K562 (cell line): ENCODE measurements around the gene PTGER3. TPM values are rescaled to one million over a fixed set of nuclear protein-coding genes. Genes with fewer than 3 reads are reported as not detected.
A peak's percentile ranks its signal among the peaks of the same experiment; 100 is the strongest.

Experiments
- ARID3A ChIP-seq: IDR thresholded peaks from 2 replicates; pipeline ENCODE4 v1.6.1; 2012; ENCODE audit warnings: low read depth, low read length, improper control_type of control experiment, borderline replicate concordance
- CBFA2T3 ChIP-seq: fragments of 450-650 bp; IDR thresholded peaks from 2 replicates; pipeline ENCODE4 v1.6.1; 2017
- CREM ChIP-seq: IDR thresholded peaks from 2 replicates; pipeline ENCODE4 v1.6.1; 2014; ENCODE audit warnings: antibody characterized with exemption, low read depth
- HDAC3 ChIP-seq: fragments of 450-650 bp; IDR thresholded peaks from 2 replicates; pipeline ENCODE4 v1.6.1; 2018; ENCODE audit warnings: borderline replicate concordance, mild to moderate bottlenecking, moderate library complexity; ENCODE audit not compliant: partially characterized antibody
- HNRNPH1 ChIP-seq: fragments of 200-400 bp; formaldehyde crosslinking; optimal IDR thresholded peaks from 2 replicates; pipeline ENCODE3; 2017; ENCODE audit warnings: low read depth, mild to moderate bottlenecking, low read length, moderate library complexity
- KAT8 ChIP-seq: fragments of 450-650 bp; IDR thresholded peaks from 2 replicates; pipeline ENCODE4 v1.6.1; 2016; ENCODE audit warnings: low read depth, mild to moderate bottlenecking
- MEIS2 ChIP-seq: fragments of 450-650 bp; IDR thresholded peaks from 2 replicates; pipeline ENCODE4 v1.6.1; 2014; ENCODE audit warnings: mild to moderate bottlenecking; ENCODE audit not compliant: partially characterized antibody
- NUFIP1 ChIP-seq: fragments of 450-650 bp; IDR thresholded peaks from 2 replicates; pipeline ENCODE4 v1.6.1; 2018; ENCODE audit not compliant: partially characterized antibody
- RBFOX2 ChIP-seq: fragments of 200-400 bp; formaldehyde crosslinking; IDR thresholded peaks from 2 replicates; pipeline ENCODE4 v1.6.1; 2017; ENCODE audit warnings: low read depth, mild to moderate bottlenecking, low read length, moderate library complexity
- SMARCA4 ChIP-seq: fragments of 450-650 bp; IDR thresholded peaks from 2 replicates; pipeline ENCODE4 v1.6.1; 2016
- SMARCE1 ChIP-seq: fragments of 450-650 bp; IDR thresholded peaks from 2 replicates; pipeline ENCODE4 v1.7.1; 2016; ENCODE audit warnings: mild to moderate bottlenecking
- STAT5A ChIP-seq: IDR thresholded peaks from 2 replicates; pipeline ENCODE4 v1.6.1; 2012; ENCODE audit warnings: low read length, inconsistent platforms, borderline replicate concordance
- TEAD4 ChIP-seq, 2 experiments: sonication (generic) in 1 of 2; formaldehyde crosslinking in 1 of 2; IDR thresholded peaks; 2 replicates each; pipeline versions ENCODE4 v1.6.1 to v1.8.0; 2012 to 2022; ENCODE audit warnings: borderline replicate concordance in 1 of 2, inconsistent platforms in 1 of 2, low read length in 1 of 2, mild to moderate bottlenecking in 1 of 2, missing genetic modification reagents in 1 of 2
- THAP7 ChIP-seq: fragments of 250-450 bp; sonication (Bioruptor Pico); IDR thresholded peaks from 2 replicates; pipeline ENCODE4 v1.5.0; 2021
- ZKSCAN3 ChIP-seq: fragments of 250-450 bp; sonication (Bioruptor Pico); IDR thresholded peaks from 2 replicates; pipeline ENCODE4 v1.4.0; 2020
- ZNF121 ChIP-seq: sonication (generic); formaldehyde crosslinking; conservative IDR thresholded peaks from 2 replicates; pipeline ENCODE4 v1.8.0; 2022; ENCODE audit warnings: missing genetic modification reagents
- ZNF224 ChIP-seq: sonication (generic); formaldehyde crosslinking; IDR thresholded peaks from 2 replicates; pipeline ENCODE4 v1.8.0; 2022; ENCODE audit warnings: mild to moderate bottlenecking, missing genetic modification reagents
- ZNF277 ChIP-seq: fragments of 250-450 bp; sonication (Bioruptor Pico); IDR thresholded peaks from 2 replicates; pipeline ENCODE4 v1.8.0; 2022; ENCODE audit warnings: inconsistent platforms, mild to moderate bottlenecking, moderate library complexity, borderline replicate concordance
- ZNF347 ChIP-seq: fragments of 450-650 bp; formaldehyde crosslinking; IDR thresholded peaks from 2 replicates; pipeline ENCODE4 v1.4.0; 2020; ENCODE audit warnings: low read depth, mild to moderate bottlenecking, moderate library complexity
- ZNF561 ChIP-seq: fragments of 450-650 bp; formaldehyde crosslinking; conservative IDR thresholded peaks from 2 replicates; pipeline ENCODE4 v1.4.0; 2020; ENCODE audit warnings: mild to moderate bottlenecking, moderate library complexity
- ZNF57 ChIP-seq: fragments of 450-650 bp; formaldehyde crosslinking; IDR thresholded peaks from 2 replicates; pipeline ENCODE4 v1.4.0; 2020; ENCODE audit warnings: mild to moderate bottlenecking, moderate library complexity
- ZNF79 ChIP-seq: fragments of 250-450 bp; sonication (Bioruptor Pico); IDR thresholded peaks from 2 replicates; pipeline ENCODE4 v1.4.0; 2020; ENCODE audit warnings: low read depth, mild to moderate bottlenecking, moderate library complexity
- polyA plus RNA-seq, 8 experiments: library from polyadenylated mRNA; depleted of rRNA in 4 of 8; stranded (reverse) in 5 of 8; unstranded in 3 of 8; fragments of >200 nt; fragmentation: Nextera tagmentation in 2 of 8; fragmentation: Illumina TruSeq in 1 of 8; extraction: Ambion mirVana in 2 of 8; extraction: Trizol in 1 of 8; gene quantifications; 2 replicates each; pipeline versions ENCODE4 v1.2.1 to v1.2.3, GENCODE V29; 2011 to 2014; ENCODE audit warnings: inconsistent platforms in 1 of 8, missing spikeins in 1 of 8
- total RNA-seq, 7 experiments: library from RNA; depleted of rRNA in 6 of 7; stranded (reverse); fragments of >200 nt in 6 of 7; fragmentation: Illumina TruSeq in 2 of 7; extraction: Trizol in 2 of 7; gene quantifications; 2 replicates each; pipeline versions ENCODE4 v1.2.1 to v1.2.3, GENCODE V29; 2011 to 2021; ENCODE audit warnings: low replicate concordance in 1 of 7
- TF ChIP-seq, protein P1 (sequence below): fragments of 450-650 bp; formaldehyde crosslinking; IDR thresholded peaks from 2 replicates; pipeline ENCODE4 v1.4.0; 2020; ENCODE audit warnings: mild to moderate bottlenecking, mixed read lengths
- TF ChIP-seq, protein P2 (sequence below), 2 experiments: fragments of 450-650 bp in 1 of 2; sonication (generic) in 1 of 2; formaldehyde crosslinking in 1 of 2; IDR thresholded peaks in 1 of 2; conservative IDR thresholded peaks in 1 of 2; 2 replicates each; pipeline versions ENCODE4 v1.6.1 to v1.8.1; 2016 to 2023; ENCODE audit warnings: mild to moderate bottlenecking in 2 of 2, moderate library complexity in 2 of 2, inconsistent platforms in 1 of 2, missing genetic modification reagents in 1 of 2

PTGER3 gene
- total and polyA plus RNA-seq, 9 of the 15 experiments (the other 6 are each of a cell fraction or from before 2014, with no cell fraction given) = 3.8 to 28.5 (median 14.2) TPM

GRCh38 chr1:71044833-71045232 lies 2.8 kb downstream of the PTGER3 start (continued):
- TF ChIP-seq STAT5A = 0 out of 2 replicates have a peak, but pooled peaks have one; percentile 5
- no peak for TF ChIP-seq NUFIP1
- TF ChIP-seq ZKSCAN3 = no peak
- 0 out of 2 replicates have a peak, but pooled peaks have one; percentile 12 for TF ChIP-seq RBFOX2
- peak; percentile 74; the same call in 1 of the 2 replicates for TF ChIP-seq ARID3A
- no peak for TF ChIP-seq ZNF79 (CRISPR knock-in tag)
- no peak for TF ChIP-seq ZNF224 (CRISPR knock-in tag)
- TF ChIP-seq, protein P1, sequence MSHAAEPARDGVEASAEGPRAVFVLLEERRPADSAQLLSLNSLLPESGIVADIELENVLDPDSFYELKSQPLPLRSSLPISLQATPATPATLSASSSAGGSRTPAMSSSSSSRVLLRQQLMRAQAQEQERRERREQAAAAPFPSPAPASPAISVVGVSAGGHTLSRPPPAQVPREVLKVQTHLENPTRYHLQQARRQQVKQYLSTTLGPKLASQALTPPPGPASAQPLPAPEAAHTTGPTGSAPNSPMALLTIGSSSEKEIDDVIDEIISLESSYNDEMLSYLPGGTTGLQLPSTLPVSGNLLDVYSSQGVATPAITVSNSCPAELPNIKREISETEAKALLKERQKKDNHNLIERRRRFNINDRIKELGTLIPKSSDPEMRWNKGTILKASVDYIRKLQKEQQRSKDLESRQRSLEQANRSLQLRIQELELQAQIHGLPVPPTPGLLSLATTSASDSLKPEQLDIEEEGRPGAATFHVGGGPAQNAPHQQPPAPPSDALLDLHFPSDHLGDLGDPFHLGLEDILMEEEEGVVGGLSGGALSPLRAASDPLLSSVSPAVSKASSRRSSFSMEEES (CRISPR knock-in tag) = peak; percentile 37; the same call in 1 of the 2 replicates
- TF ChIP-seq TEAD4 (IDR thresholded peaks at IDR 0.05; ENCODE audit: low read length) = peak; percentile 49
- no peak for TF ChIP-seq TEAD4 (CRISPR knock-in tag; IDR thresholded peaks at IDR 0.05; ENCODE audit: borderline replicate concordance)
- TF ChIP-seq ZNF277 (CRISPR knock-in tag) = no peak
- TF ChIP-seq ZNF57 (CRISPR knock-in tag) = no peak
- TF ChIP-seq SMARCA4 = peak; percentile 53; the same call in 1 of the 2 replicates
- peak; percentile 53 for TF ChIP-seq MEIS2
- no peak for TF ChIP-seq ZNF121 (CRISPR knock-in tag)
- peak; percentile 51; the same call in 1 of the 2 replicates for TF ChIP-seq CREM
- TF ChIP-seq ZNF561 (CRISPR knock-in tag) = no peak
- TF ChIP-seq CBFA2T3 = peak; percentile 46; the same call in 1 of the 2 replicates
- TF ChIP-seq HDAC3 = peak; percentile 37
- TF ChIP-seq, protein P2, sequence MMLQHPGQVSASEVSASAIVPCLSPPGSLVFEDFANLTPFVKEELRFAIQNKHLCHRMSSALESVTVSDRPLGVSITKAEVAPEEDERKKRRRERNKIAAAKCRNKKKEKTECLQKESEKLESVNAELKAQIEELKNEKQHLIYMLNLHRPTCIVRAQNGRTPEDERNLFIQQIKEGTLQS (IDR thresholded peaks at IDR 0.05) = peak; percentile 92
- TF ChIP-seq, protein P2 (CRISPR knock-in tag; conservative IDR thresholded peaks at IDR 0.05) = no peak
- 0 out of 2 replicates have a peak, but pooled peaks have one; percentile 19 for TF ChIP-seq SMARCE1
- no peak for TF ChIP-seq ZNF347
- no peak for TF ChIP-seq THAP7
- no peak for TF ChIP-seq HNRNPH1
- no peak for TF ChIP-seq KAT8
